ENCODE measurements around the gene ADAMTS18. TPM values are rescaled to one million over a fixed set of nuclear protein-coding genes. Genes with fewer than 3 reads are reported as not detected.

The ADAMTS18 gene
- total and polyA plus RNA-seq, 2 of the 8 experiments (the other 6 are each of a cell fraction or from before 2014, with no cell fraction given): 0.05 to 0.19 TPM

DNA sequence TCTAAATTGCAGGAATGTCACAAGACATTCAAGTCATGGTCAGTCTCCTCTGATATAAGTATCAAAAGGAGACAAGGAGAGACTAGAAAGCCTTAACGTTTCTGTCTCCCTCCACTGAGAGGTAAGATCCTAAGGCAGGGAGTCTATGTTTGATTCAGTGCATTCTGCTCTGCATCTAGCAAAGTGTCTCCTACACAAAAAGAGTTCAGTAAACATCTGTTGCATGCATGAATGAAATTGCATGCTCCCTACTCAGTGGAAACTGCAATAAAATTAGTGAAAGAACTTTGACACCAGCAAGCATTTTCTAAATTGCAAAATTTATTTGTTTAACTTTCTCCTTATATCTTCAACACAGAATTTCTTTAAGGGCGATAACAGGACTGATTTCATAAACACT, 111.1 kb downstream of the ADAMTS18 start:
- no peak overlapping the region for H3K4me2 ChIP-seq (ENCODE audit: insufficient read depth in 1 of 2, low read depth in 2 of 2, low read length in 2 of 2)
- H2AFZ ChIP-seq (ENCODE audit: low read length): no peak overlapping the region
- no peak overlapping the region for H3K27ac ChIP-seq (ENCODE audit: low read depth, low read length)
- no peak overlapping the region for H3K4me3 ChIP-seq (ENCODE audit: extremely low read depth in 1 of 4, insufficient read depth in 2 of 4, low read depth in 3 of 4, low read length in 4 of 4)
- no peak overlapping the region for H2BK15ac ChIP-seq (ENCODE audit: low read length)
- H3K23ac ChIP-seq (ENCODE audit: insufficient read length): no peak overlapping the region
- no peaks in the 10 kb centered on the region for H3K23me2 ChIP-seq (ENCODE audit: low read depth, low read length)
- no peak overlapping the region for H2BK5ac ChIP-seq (ENCODE audit: low read depth, low read length)
- H3K9ac ChIP-seq (replicated peaks in 1 of 4; ENCODE audit: extremely low read depth in 1 of 4, low read depth in 3 of 4, low read length in 3 of 4): no peak overlapping the region
- ChIA-PET POLR2A (ENCODE audit: partially characterized antibody) (no interaction called here), CTCF (ENCODE audit: partially characterized antibody) (no interaction called here)
- H2BK12ac ChIP-seq (ENCODE audit: low read depth, low read length): no peak overlapping the region
- H2BK20ac ChIP-seq (ENCODE audit: low read length): no peak overlapping the region
- H3K36me3 ChIP-seq (ENCODE audit: control insufficient read depth in 2 of 4, insufficient read depth in 4 of 4, low read length in 3 of 4): no peaks in the 10 kb centered on the region
- no peaks in the 10 kb centered on the region for H3K79me1 ChIP-seq (ENCODE audit: low read depth, low read length)
- H4K91ac ChIP-seq (replicated peaks; ENCODE audit: insufficient read length, low read length): no peak overlapping the region
- FAIRE-seq: no peak
- no peak overlapping the region for H3K56ac ChIP-seq (replicated peaks; ENCODE audit: insufficient read length, low read depth, low read length)
- 68% methylated on average over 2 of the region's 2 CpGs; no CpG with 5 or more reads in 1 of the 2 experiments for WGBS, 2 experiments (ENCODE audit: extremely low coverage in 1 of 2, insufficient coverage in 1 of 2, insufficient read length in 1 of 2, insufficient replicate concordance in 2 of 2, low coverage in 1 of 2, low lambda C conversion rate in 2 of 2, missing lambda C conversion rate in 1 of 2)
- H2AK5ac ChIP-seq (ENCODE audit: low read depth, low read length): no peak overlapping the region
- no peak overlapping the region for H4K5ac ChIP-seq (ENCODE audit: insufficient read length, low read depth, low read length)
- H3K27me3 ChIP-seq (replicated peaks in 1 of 4; ENCODE audit: control insufficient read depth in 3 of 4, extremely low read depth in 1 of 4, insufficient read depth in 3 of 4, low read length in 3 of 4): no peaks in the 10 kb centered on the region
- H3K14ac ChIP-seq (ENCODE audit: insufficient read length): no peak overlapping the region
- no peak overlapping the region for H3K4ac ChIP-seq (replicated peaks; ENCODE audit: insufficient read length, low read depth, low read length)
- H4K20me1 ChIP-seq (replicated peaks in 1 of 2; ENCODE audit: control insufficient read depth in 1 of 2, insufficient read depth in 2 of 2, low read length in 2 of 2): no peaks in the 10 kb centered on the region
- DNase-seq (ENCODE audit: low read depth in 1 of 2, low spot score in 2 of 2): no peak
- H3K18ac ChIP-seq (ENCODE audit: extremely low read depth, low read length): no peak overlapping the region
- no peaks in the 10 kb centered on the region for H3K9me3 ChIP-seq (ENCODE audit: insufficient read depth in 2 of 2, low read depth in 1 of 2, low read length in 1 of 2)
- no peaks in the 10 kb centered on the region for H3K4me1 ChIP-seq (replicated peaks in 1 of 4; ENCODE audit: control insufficient read depth in 3 of 4, insufficient read depth in 4 of 4, low read length in 3 of 4)
- H2BK120ac ChIP-seq (replicated peaks; ENCODE audit: low read depth, low read length): no peak overlapping the region
- no peak overlapping the region for H4K8ac ChIP-seq (ENCODE audit: extremely low read depth, insufficient read depth, low read length)
- no peaks in the 10 kb centered on the region for H3K79me2 ChIP-seq (ENCODE audit: control insufficient read depth in 1 of 2, insufficient read depth in 2 of 2, low read length in 2 of 2)
- TF ChIP-seq GABPA (IDR thresholded peaks at IDR 0.05; ENCODE audit: borderline replicate concordance, insufficient read depth, low read length): no peak
- TF ChIP-seq RFX5 (IDR thresholded peaks at IDR 0.05; ENCODE audit: borderline replicate concordance, low read depth, low read length): no peak
- TF ChIP-seq BCL11A (IDR thresholded peaks at IDR 0.05; ENCODE audit: low read depth in 2 of 2, low read length in 2 of 2): no peak
- TF ChIP-seq SIRT6 (IDR thresholded peaks at IDR 0.05; ENCODE audit: low read length): no peak
- TF ChIP-seq BRCA1 (IDR thresholded peaks at IDR 0.05; ENCODE audit: low read depth, low read length): no peak
- TF ChIP-seq CHD1 (IDR thresholded peaks at IDR 0.05; ENCODE audit: low read depth, low read length): no peak
- TF ChIP-seq RAD21 (IDR thresholded peaks at IDR 0.05 in 1 of 2, conservative IDR thresholded peaks at IDR 0.05 in 1 of 2; ENCODE audit: low read depth in 2 of 2, low read length in 2 of 2): no peak
- TF ChIP-seq JUN (IDR thresholded peaks at IDR 0.05; ENCODE audit: low read depth, low read length): no peak
- TF ChIP-seq SRF (IDR thresholded peaks at IDR 0.05; ENCODE audit: low read depth, low read length): no peak
- no peak for TF ChIP-seq TEAD4 (IDR thresholded peaks at IDR 0.05; ENCODE audit: low read depth, low read length)
- no peak for TF ChIP-seq TBP (IDR thresholded peaks at IDR 0.05; ENCODE audit: low read depth, low read length)
- TF ChIP-seq, protein P1, sequence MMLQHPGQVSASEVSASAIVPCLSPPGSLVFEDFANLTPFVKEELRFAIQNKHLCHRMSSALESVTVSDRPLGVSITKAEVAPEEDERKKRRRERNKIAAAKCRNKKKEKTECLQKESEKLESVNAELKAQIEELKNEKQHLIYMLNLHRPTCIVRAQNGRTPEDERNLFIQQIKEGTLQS (IDR thresholded peaks at IDR 0.05; ENCODE audit: insufficient read depth, low read depth, low read length): no peak
- TF ChIP-seq ASH2L (IDR thresholded peaks at IDR 0.05; ENCODE audit: low read length): no peak
- no peak for TF ChIP-seq FOSL1 (IDR thresholded peaks at IDR 0.05; ENCODE audit: insufficient read depth, low read depth, low read length)
- TF ChIP-seq JUND (IDR thresholded peaks at IDR 0.05; ENCODE audit: low read length): no peak

All from H1 (cell line).